Spleen (tissue), 7 donors: ENCODE results near the gene VAV2.

ENCODE experiments used
- POLR2AphosphoS5 ChIP-seq, 3 donors: sonication (generic); formaldehyde crosslinking; IDR thresholded peaks; one replicate each; pipeline ENCODE4 v1.5.1; 2017; ENCODE audit warnings: antibody characterized with exemption in 3 of 3
- TF ChIP-seq, protein P1 (sequence below), 11 experiments: fragments of 200-600 bp in 7 of 11; fragments of 450-650 bp in 4 of 11; sonication (generic) in 4 of 11; IDR thresholded peaks in 8 of 11; conservative IDR thresholded peaks in 3 of 11; 1 replicate in 7 of 11; 2 replicates in 4 of 11; pipeline versions ENCODE4 v1.4.0 to v1.8.0; 2016 to 2021; ENCODE audit warnings: antibody characterized with exemption in 11 of 11, inconsistent platforms in 4 of 11, mild to moderate bottlenecking in 1 of 11
- donor health status: DM: no; HTN: no; CAD: no; lungs with moderate emphysema.
- donor health status: DM: no; HTN: no; CAD: no.
- donor health status: DM: no; HTN: no; CAD: no.

GRCh38 chr9:134007571-134007970 is 15.4 kb upstream of the VAV2 start:
- TF ChIP-seq, protein P1, sequence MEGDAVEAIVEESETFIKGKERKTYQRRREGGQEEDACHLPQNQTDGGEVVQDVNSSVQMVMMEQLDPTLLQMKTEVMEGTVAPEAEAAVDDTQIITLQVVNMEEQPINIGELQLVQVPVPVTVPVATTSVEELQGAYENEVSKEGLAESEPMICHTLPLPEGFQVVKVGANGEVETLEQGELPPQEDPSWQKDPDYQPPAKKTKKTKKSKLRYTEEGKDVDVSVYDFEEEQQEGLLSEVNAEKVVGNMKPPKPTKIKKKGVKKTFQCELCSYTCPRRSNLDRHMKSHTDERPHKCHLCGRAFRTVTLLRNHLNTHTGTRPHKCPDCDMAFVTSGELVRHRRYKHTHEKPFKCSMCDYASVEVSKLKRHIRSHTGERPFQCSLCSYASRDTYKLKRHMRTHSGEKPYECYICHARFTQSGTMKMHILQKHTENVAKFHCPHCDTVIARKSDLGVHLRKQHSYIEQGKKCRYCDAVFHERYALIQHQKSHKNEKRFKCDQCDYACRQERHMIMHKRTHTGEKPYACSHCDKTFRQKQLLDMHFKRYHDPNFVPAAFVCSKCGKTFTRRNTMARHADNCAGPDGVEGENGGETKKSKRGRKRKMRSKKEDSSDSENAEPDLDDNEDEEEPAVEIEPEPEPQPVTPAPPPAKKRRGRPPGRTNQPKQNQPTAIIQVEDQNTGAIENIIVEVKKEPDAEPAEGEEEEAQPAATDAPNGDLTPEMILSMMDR (IDR thresholded peaks at IDR 0.05 in 8 of 11, conservative IDR thresholded peaks at IDR 0.05 in 3 of 11) = no peak
- TF ChIP-seq POLR2AphosphoS5 (IDR thresholded peaks at IDR 0.05) = no peak
